ENCODE data around the gene ARL6IP4.

Gene ARL6IP4

GRCh38 chr12:123029550-123029949, 49.1 kb downstream of the ARL6IP4 start:
- TF ChIP-seq TAF1 (IDR thresholded peaks at IDR 0.05; ENCODE audit: low read depth) (no peak), TEAD4 (IDR thresholded peaks at IDR 0.05) (no peak), EP300 (IDR thresholded peaks at IDR 0.05; ENCODE audit: borderline replicate concordance) (no peak), FOXM1 (IDR thresholded peaks at IDR 0.05; ENCODE audit: borderline replicate concordance, low read depth) (no peak), EGR1 (IDR thresholded peaks at IDR 0.05) (no peak), REST (IDR thresholded peaks at IDR 0.05; ENCODE audit: low read depth) (no peak), ZBTB7A (IDR thresholded peaks at IDR 0.05; ENCODE audit: low read depth) (no peak), CEBPB (IDR thresholded peaks at IDR 0.05) (no peak), CREB1 (IDR thresholded peaks at IDR 0.05; ENCODE audit: low read depth) (no peak), RAD21 (IDR thresholded peaks at IDR 0.05; ENCODE audit: low read depth) (no peak), NFIC (IDR thresholded peaks at IDR 0.05) (no peak), MAX (IDR thresholded peaks at IDR 0.05) (no peak), YY1 (IDR thresholded peaks at IDR 0.05; ENCODE audit: low read depth) (no peak), USF1 (IDR thresholded peaks at IDR 0.05) (no peak), TCF12 (IDR thresholded peaks at IDR 0.05; ENCODE audit: low read depth) (no peak)

GRCh38 chr12:123030686-123031085, 50.2 kb downstream of the ARL6IP4 start:
- TF ChIP-seq EP300 (IDR thresholded peaks at IDR 0.05; ENCODE audit: borderline replicate concordance) (no peak), TCF12 (IDR thresholded peaks at IDR 0.05; ENCODE audit: low read depth) (no peak), RAD21 (IDR thresholded peaks at IDR 0.05; ENCODE audit: low read depth) (no peak), NFIC (IDR thresholded peaks at IDR 0.05) (no peak), MAX (IDR thresholded peaks at IDR 0.05) (no peak), YY1 (IDR thresholded peaks at IDR 0.05; ENCODE audit: low read depth) (no peak), ZBTB7A (IDR thresholded peaks at IDR 0.05; ENCODE audit: low read depth) (no peak), FOXM1 (IDR thresholded peaks at IDR 0.05; ENCODE audit: borderline replicate concordance, low read depth) (no peak), CREB1 (IDR thresholded peaks at IDR 0.05; ENCODE audit: low read depth) (no peak), TAF1 (IDR thresholded peaks at IDR 0.05; ENCODE audit: low read depth) (no peak), EGR1 (IDR thresholded peaks at IDR 0.05) (no peak), USF1 (IDR thresholded peaks at IDR 0.05) (no peak), REST (IDR thresholded peaks at IDR 0.05; ENCODE audit: low read depth) (no peak)

- TF ChIP-seq CREB1 (IDR thresholded peaks at IDR 0.05; ENCODE audit: low read depth) = no peak
- no peak for TF ChIP-seq FOXM1 (IDR thresholded peaks at IDR 0.05; ENCODE audit: borderline replicate concordance, low read depth)
- no peak for TF ChIP-seq TAF1 (IDR thresholded peaks at IDR 0.05; ENCODE audit: low read depth)
- TF ChIP-seq YY1 (IDR thresholded peaks at IDR 0.05; ENCODE audit: low read depth) = no peak
- no peak for TF ChIP-seq MAX (IDR thresholded peaks at IDR 0.05)
- TF ChIP-seq REST (IDR thresholded peaks at IDR 0.05; ENCODE audit: low read depth) = no peak
- TF ChIP-seq CEBPB (IDR thresholded peaks at IDR 0.05) = no peak
- TF ChIP-seq USF1 (IDR thresholded peaks at IDR 0.05) = no peak
- TF ChIP-seq NFIC (IDR thresholded peaks at IDR 0.05) = no peak
- no peak for TF ChIP-seq TCF12 (IDR thresholded peaks at IDR 0.05; ENCODE audit: low read depth)
- TF ChIP-seq EP300 (IDR thresholded peaks at IDR 0.05; ENCODE audit: borderline replicate concordance) = no peak
- TF ChIP-seq ZBTB7A (IDR thresholded peaks at IDR 0.05; ENCODE audit: low read depth) = no peak
- TF ChIP-seq TEAD4 (IDR thresholded peaks at IDR 0.05) = no peak
- TF ChIP-seq RAD21 (IDR thresholded peaks at IDR 0.05; ENCODE audit: low read depth) = no peak
- no peak for TF ChIP-seq EGR1 (IDR thresholded peaks at IDR 0.05)
Measured at GRCh38 chr12:123031171-123031845, 50.8 kb downstream of the ARL6IP4 start.
